ENCODE results near the gene ZSCAN5A. TPM values are rescaled to one million over a fixed set of nuclear protein-coding genes. Genes with fewer than 3 reads are reported as not detected.
"Not testable (repeated sequence)": the region's sequence is repeated elsewhere in the genome, so short reads cannot be mapped to it uniquely, and the experiment has no call there.

ZSCAN5A gene
- total RNA-seq, 4 donors from 2014 or later = 1.00 to 26.1 (median 3.6) TPM

- no peak for ATAC-seq
- in situ Hi-C loops (cut with MboI; ENCODE audit: low sequenced_read_pairs in 4 of 4) (no loop called here), intact Hi-C loops (cut with DNase I; ENCODE audit: low total_unique reads) (no loop called here)
- Histone ChIP-seq H3K36me3 (no peaks in the 10 kb centered on the region), H3K27ac (no peak within 1 kb of the TSS), H3K4me1 (no peaks in the 10 kb centered on the region), H3K9me3 (no peaks in the 10 kb centered on the region), H3K27me3 (no peaks in the 10 kb centered on the region), H3K4me3 (no peak within 1 kb of the TSS)
- no peak for DNase-seq
- TF ChIP-seq POLR2A (IDR thresholded peaks at IDR 0.05) (no peak), CTCF (IDR thresholded peaks at IDR 0.05 in 4 of 5, conservative IDR thresholded peaks at IDR 0.05 in 1 of 5) (no peak)
Observed at GRCh38 chr19:56201973-56202372, 112.7 kb downstream of the ZSCAN5A start, which contains the start of gene ZSCAN5C. Gene ZSCAN5C (plus strand): TSS chr19:56202273. CDS start chr19:56205914, 3,641 bp downstream.

- intact Hi-C loops (cut with DNase I; ENCODE audit: low total_unique reads) (no loop called here), in situ Hi-C loops (cut with MboI; ENCODE audit: low sequenced_read_pairs in 4 of 4) (no loop called here)
- Histone ChIP-seq H3K9me3 (no peaks in the 10 kb centered on the region), H3K27me3 (no peaks in the 10 kb centered on the region), H3K4me1 (no peaks in the 10 kb centered on the region), H3K4me3 (no peak overlapping the region), H3K36me3 (no peaks in the 10 kb centered on the region), H3K27ac (no peak overlapping the region)
- ATAC-seq = no peak
- TF ChIP-seq CTCF (IDR thresholded peaks at IDR 0.05 in 4 of 5, conservative IDR thresholded peaks at IDR 0.05 in 1 of 5) = no peak
- no peak for TF ChIP-seq POLR2A (IDR thresholded peaks at IDR 0.05)
- DNase-seq = no peak
Observed at GRCh38 chr19:56199687-56200086, 115.0 kb downstream of the ZSCAN5A start.

- DNase-seq; H3K36me3 ChIP-seq; intact Hi-C loops (cut with DNase I; ENCODE audit: low total_unique reads); H3K4me3 ChIP-seq; H3K9me3 ChIP-seq; ATAC-seq; H3K4me1 ChIP-seq; H3K27me3 ChIP-seq; H3K27ac ChIP-seq; in situ Hi-C loops (cut with MboI; ENCODE audit: low sequenced_read_pairs in 4 of 4): not testable (repeated sequence)
Observed at GRCh38 chr19:56197646-56198045, 117.0 kb downstream of the ZSCAN5A start, which contains the start of gene ZSCAN5B. Gene ZSCAN5B (minus strand): TSS chr19:56197783. CDS start chr19:56193052, 4,731 bp downstream.

DNA sequence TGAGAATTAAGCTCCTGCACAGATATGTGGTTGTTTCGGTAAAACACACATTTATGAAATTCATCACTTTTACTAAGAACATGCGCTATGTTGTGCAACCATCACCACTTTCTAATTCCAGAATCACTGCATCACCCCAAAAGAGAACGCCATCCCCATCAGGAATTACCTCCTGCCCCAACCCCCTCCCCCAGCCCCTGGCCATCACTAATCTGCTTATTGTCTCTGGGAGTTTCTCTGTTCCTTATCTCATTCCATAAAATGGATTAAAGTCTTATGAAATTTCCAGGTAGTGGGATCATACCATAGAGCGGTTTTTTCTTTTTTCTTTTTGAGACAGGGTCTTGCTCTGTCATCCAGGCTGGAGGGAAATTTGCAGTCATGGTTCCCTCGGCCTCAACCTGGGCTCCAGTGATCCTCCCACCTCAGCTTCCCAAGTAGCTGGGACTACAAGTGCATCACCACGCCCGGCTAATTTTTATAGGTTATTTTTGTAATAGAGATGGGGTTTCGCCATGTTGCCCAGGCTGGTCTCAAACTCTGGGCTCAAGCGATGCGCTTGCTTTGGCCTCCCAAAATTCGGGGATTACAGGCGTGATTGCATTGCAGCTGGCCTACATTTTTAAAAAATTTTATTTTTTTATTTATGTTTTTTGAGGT is 120.5 kb downstream of the ZSCAN5A start:
- in situ Hi-C loops (cut with MboI; ENCODE audit: low sequenced_read_pairs in 4 of 4) = no loop called here
- no peak for TF ChIP-seq POLR2A (IDR thresholded peaks at IDR 0.05)
- Histone ChIP-seq H3K27me3 (no peaks in the 10 kb centered on the region), H3K27ac (no peak overlapping the region), H3K4me1 (no peaks in the 10 kb centered on the region), H3K4me3 (no peak overlapping the region), H3K36me3 (no peaks in the 10 kb centered on the region), H3K9me3 (no peaks in the 10 kb centered on the region)
- intact Hi-C loops (cut with DNase I; ENCODE audit: low total_unique reads) = no loop called here
- DNase-seq = no peak
- ATAC-seq = no peak

DNA sequence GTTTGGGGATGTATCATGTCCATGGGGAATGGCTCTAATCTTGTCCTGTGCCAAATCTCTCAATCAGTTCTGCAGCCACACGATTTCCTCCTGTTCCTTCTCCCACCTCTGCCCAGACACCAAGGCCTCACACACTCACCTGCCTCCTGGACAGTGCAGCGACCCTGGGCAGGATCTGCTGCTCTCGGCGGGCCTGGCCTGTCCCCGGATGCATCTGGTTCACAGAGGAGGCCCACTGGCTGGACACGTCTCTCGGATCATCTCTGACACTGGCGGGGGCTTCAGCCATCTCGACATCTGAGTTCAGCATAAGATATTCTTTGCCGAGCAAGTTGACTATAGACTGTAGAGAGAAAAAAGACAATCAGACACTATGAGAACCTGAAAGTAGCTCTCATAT is 122.9 kb downstream of the ZSCAN5A start:
- Histone ChIP-seq H3K27ac (no peak overlapping the region), H3K4me1 (no peaks in the 10 kb centered on the region), H3K9me3 (no peaks in the 10 kb centered on the region), H3K36me3 (no peaks in the 10 kb centered on the region), H3K27me3 (no peaks in the 10 kb centered on the region), H3K4me3 (no peak overlapping the region)
- in situ Hi-C loops (cut with MboI; ENCODE audit: low sequenced_read_pairs in 4 of 4) = no loop called here
- intact Hi-C loops (cut with DNase I; ENCODE audit: low total_unique reads) = no loop called here
- ATAC-seq (no peak), DNase-seq (no peak)
- TF ChIP-seq POLR2A (IDR thresholded peaks at IDR 0.05) = no peak
- TF ChIP-seq CTCF (IDR thresholded peaks at IDR 0.05 in 4 of 5, conservative IDR thresholded peaks at IDR 0.05 in 1 of 5) = no peak

GRCh38 chr19:56191115-56191514 is 123.5 kb downstream of the ZSCAN5A start:
- no peak for DNase-seq
- intact Hi-C loops (cut with DNase I; ENCODE audit: low total_unique reads) (no loop called here), in situ Hi-C loops (cut with MboI; ENCODE audit: low sequenced_read_pairs in 4 of 4) (no loop called here)
- Histone ChIP-seq H3K27me3 (no peaks in the 10 kb centered on the region), H3K4me3 (no peak overlapping the region), H3K36me3 (no peaks in the 10 kb centered on the region), H3K27ac (no peak overlapping the region), H3K9me3 (no peaks in the 10 kb centered on the region), H3K4me1 (no peaks in the 10 kb centered on the region)
- ATAC-seq = no peak
- no peak for TF ChIP-seq POLR2A (IDR thresholded peaks at IDR 0.05)
- TF ChIP-seq CTCF (IDR thresholded peaks at IDR 0.05 in 4 of 5, conservative IDR thresholded peaks at IDR 0.05 in 1 of 5) = no peak
